Activated CD4-positive, alpha-beta T cell treated with anti-CD3 and anti-CD28 coated beads for 4 hours (primary cell): ENCODE results near the gene VPS8.
"Not testable (repeated sequence)": the region's sequence is repeated elsewhere in the genome, so short reads cannot be mapped to it uniquely, and the experiment has no call there.

ENCODE experiments used
- DNase-seq, 2 donors: peaks; one replicate each; pipeline ENCODE4 v3.0.0-alpha.2; 2020

The VPS8 gene

DNA sequence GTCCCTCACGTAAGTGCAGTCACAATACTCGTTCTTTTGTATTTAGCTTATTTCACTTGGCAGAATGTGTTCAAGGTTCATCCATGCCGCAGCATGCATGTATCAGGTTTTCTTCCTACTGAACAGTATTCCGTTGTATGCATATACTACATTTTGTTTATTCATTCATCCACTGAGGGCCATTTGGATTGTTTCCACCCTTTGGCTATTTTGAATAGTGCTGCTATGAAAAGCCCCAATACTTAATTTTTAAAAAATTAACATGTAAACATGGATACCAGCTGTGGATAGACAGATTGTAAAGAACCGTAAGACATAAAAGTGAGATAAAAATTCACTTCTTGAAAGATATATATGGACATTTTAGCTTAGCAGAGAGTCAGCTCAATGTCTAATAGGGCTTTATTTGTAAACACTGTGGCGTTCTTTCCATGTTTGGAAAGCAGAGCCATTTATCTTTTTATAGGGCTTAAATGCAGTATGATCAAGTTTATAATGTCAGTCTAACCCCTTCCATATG is 115.9 kb downstream of the VPS8 start:
- no peak for DNase-seq

DNA sequence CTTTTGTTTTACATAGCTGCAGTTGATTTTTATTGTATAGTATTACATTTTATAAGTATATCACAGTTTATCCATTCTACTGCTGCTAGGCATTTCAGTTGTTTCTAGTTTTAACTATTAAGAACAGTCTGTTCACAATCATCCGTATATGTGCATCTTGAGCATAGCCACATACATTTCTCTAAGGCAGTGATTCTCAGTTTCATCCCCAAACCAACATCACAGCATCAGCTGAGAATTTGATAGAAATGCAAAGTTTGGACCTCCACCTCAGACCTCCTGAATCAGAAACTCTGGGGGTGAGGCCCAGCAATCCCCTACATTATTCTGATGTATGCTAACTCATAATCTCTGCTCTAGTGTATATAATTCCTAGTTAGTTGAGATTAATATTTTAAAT is 120.8 kb downstream of the VPS8 start:
- no peak for DNase-seq

DNA sequence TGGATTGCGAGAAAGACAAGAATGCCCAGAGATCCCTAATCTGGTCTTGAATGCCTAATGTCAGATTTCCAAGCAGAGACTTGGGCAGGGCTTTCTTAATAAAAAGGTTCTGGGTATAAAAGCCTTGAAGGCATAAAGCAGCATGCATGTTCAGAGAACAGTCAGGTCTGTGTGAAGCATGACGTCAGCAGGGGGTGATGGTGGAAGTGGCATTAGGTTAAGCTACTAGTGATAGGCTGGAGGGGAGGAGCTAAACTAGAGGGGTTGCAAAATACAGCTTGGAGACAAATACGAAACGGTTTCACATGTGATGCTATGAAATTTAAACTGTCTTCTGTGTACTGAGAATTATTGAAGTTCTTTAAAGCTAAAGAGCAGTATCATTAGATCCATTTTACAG is 125.6 kb downstream of the VPS8 start:
- no peak for DNase-seq

DNA sequence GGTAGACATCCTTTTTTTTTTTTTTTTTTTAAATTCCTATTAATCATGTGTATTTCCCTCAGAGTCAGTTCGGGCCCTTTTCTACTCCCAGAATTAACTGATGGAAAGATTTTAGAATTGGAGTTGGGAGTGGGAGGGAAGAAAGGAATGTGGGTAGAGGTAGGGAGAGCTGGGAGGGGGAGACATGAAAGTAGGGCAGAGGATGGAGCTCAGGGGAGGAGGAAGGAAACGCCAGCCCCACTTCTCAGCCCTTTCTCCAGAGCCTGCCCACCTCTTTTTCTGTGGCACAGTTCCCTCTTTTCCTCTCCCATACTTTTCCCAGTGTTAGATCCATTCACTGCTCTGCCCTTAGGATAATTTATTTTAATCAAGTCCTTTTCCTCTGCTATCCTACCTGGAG is 129.4 kb downstream of the VPS8 start:
- no peak for DNase-seq

DNA sequence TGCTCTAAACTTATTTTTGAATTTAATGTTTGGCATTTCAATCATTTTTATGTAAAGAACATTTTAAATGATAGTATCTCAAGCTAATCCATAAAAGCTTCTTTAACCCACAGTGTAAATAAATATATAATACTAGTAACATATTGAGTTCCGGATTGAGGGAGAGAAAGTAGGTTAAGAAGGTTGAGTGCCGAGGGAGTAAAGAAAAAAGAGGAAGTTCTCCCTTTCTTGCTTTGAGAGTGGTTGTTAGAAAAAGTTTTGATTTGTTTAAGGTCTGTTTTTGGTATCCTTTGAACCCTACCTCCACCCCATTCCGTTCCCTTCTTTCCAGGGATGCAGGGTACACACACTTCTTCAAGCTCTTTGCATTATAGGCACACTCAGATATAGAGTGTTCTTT is 130.8 kb downstream of the VPS8 start:
- no peak for DNase-seq

DNA sequence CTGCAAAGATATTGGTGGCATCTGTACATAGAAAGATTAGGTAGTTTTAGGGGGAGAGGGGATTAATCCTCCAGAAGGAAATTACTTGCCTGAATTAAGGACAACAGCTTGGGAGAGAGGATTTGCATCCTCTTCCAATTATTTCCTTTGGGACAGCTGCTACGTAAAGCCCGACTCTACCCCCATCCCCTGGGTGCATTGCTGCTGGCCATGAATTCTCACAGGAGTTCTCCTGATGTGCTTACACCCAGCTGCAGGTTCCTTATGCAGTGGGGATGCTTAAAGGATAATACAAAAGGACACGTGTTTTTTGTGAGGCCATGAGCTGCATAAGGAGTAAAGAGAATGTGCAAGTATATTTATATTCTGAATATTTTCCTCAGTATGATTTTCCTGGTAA is 132.3 kb downstream of the VPS8 start:
- no peak for DNase-seq

DNA sequence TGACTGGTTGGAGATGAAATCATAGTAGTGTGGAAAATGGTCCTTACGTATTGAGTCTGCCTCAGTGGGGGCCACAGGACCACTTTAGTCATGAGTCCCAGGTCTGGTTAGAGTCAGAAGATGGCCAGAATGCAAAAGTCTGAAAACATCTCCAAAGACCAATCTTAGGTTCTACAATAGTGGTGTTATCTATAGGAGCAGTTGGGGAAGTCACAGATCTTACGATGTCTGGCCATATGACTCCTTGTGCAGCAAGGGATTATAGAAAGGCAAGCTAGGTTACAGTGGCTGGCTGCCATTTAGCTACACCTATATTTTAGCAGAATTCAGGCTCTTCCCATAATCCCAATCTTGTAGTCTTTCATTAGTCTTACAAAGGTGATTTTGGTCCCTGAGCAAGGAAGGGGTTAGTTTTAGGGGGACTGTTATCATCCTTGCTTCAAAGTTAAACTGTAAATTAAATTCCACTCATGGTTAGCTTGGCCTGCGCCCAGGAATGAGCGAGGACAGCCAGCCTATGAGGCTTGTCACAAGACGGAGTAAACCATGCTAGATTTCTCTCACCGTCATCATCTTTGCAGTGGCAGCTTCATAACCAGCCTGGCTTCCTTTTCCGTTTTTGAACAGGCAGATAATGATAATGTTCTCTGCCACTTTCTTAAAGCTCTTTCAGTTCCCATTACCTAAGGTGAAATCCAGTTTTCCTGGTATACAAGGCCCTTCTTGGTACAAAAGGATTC is 134.1 kb downstream of the VPS8 start:
- DNase-seq = no peak

DNA sequence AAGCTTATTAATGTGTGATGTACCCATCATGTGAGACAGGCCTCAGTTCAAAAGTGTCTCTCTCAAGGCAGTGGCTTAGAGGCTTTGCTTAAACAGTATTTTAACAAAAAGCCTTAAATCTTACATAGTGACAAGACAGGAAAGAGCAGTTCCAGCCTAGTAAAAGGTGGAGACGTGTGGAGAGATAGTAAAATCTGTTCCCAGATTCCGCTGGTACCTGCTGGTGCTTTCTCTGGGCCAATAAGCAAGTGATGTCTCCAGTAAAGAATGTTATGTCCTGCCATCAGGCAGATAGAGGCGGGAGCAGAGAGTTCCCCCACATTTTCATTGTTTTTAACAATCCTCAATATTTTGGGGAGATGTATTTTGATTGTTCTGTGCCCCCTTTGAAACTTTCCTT is 135.0 kb downstream of the VPS8 start:
- DNase-seq = no peak

DNA sequence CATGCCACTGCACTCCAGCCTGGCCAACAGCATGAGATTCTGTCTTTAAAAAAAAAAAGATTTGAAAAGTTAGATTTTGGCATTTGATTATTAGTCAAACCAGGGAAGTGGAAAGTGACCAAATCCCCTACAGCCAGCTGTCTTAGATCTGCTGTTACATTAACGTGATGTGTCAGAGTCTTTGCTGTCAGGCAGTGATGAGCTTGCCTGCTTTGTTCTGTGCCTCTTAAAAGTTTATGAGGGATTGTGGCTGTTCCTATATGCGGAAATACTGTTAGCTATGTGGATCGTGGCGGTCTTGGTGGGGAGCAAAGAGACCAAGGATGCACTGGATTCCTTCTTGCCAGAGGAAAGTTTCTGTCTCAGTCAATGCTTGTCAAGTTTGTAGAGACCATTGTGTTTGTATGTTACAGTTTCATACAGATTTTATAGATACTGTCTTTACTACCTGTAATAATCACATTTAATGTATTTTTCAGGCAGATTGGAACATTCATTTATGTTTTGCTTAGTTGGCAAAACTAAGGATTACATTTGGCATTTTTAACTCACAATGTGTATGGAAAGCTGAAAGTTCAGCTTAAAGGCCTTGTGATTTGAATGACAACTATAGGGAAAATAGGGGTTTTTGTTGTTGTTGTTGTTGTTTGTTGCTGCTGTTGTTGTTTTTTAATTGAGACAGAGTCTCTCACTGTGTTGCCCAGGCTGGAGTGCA is 137.4 kb downstream of the VPS8 start:
- no peak for DNase-seq

DNA sequence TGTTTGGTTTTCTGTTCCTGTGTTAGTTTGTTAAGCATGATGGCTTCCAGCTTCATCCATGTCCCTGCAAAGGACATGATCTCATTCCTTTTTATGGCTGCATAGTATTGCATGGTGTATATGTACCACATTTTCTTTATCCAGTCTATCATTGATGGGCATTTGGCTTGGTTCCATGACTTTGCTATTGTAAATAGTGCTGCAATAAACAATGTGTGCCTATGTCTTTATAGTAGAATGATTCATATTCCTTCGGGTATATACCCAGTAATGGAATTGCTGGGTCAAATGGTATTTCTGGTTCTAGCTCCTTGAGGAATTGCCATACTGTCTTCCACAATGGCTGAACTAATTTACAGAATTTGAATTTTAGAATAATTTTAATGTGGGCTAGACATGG is 138.8 kb downstream of the VPS8 start:
- DNase-seq = not testable (repeated sequence)

DNA sequence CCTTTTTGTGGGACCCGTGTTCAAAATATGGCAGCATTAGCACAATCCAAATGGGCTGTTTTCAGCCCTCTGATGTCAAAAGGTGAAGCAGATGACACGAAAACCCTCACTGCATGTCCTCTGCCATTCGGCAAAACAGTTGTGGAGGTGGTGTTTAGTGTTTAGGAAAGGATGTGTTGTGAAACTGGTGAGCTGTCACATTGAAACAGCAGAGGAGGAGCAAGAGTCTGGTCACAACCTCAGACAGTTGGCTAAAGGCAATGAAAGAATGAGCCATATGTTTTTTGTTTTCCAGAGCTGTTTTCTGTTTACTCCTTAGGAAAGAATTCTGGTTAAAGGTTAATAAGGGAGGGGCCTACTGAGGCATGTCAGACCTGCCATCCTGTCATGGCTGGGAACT is 140.7 kb downstream of the VPS8 start:
- no peak for DNase-seq

DNA sequence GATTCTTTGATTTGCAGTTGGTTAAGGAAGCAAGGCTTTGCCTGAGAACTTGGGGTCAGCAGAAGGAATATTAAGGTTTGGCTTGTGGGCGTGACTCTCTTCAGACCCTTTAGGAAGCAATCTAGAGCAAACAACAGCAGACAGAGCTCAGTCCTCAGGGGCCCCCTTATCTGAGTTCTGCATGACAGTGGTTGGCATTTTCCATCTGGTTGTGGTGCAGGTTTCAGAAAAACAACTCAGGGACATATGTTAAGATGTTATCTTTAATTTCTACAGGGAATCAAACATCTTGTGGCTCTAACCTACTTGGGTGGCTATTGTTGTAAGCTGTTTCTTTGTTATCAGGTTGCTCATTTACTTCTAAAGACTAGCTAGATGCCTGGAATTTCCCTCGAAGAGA is 141.4 kb downstream of the VPS8 start:
- DNase-seq = no peak

DNA sequence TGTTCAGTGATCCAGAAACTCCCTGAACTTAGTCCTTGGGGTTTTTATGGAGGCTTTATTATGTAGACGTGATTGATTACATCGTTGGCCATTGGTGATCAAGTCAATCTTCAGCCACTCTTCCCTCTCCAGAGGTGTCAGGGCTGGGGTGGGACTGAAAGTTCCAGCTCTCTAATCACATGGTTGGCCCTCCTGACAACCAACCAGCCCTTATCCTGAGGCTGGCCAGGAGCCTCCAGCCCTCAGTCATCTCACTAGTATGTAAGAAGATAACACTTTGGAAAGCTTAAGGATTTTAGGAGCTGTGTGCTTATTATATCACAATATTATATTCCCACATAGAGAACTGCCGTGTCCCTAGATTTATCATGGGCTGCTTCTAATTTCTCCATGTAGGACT is 142.3 kb downstream of the VPS8 start:
- DNase-seq = no peak

DNA sequence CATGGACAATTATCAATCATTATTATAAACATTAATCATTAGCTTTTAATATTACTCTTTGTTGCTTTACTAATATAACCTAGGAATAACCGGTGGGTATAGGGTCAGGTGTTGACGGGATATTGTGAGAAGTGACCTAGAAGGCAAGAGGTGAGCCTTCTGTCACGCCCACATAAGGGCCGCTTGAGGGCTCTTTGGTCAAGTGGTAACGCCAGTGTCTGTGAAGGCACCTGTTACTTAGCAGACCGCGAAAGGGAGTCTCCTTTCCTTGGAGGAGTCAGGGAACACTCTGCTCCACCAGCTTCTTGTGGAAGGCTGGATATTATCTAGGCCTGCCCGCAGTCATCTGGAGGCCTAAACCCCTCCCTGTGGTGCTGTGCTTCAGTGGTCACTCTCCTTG is 142.9 kb downstream of the VPS8 start:
- DNase-seq = not testable (repeated sequence)

DNA sequence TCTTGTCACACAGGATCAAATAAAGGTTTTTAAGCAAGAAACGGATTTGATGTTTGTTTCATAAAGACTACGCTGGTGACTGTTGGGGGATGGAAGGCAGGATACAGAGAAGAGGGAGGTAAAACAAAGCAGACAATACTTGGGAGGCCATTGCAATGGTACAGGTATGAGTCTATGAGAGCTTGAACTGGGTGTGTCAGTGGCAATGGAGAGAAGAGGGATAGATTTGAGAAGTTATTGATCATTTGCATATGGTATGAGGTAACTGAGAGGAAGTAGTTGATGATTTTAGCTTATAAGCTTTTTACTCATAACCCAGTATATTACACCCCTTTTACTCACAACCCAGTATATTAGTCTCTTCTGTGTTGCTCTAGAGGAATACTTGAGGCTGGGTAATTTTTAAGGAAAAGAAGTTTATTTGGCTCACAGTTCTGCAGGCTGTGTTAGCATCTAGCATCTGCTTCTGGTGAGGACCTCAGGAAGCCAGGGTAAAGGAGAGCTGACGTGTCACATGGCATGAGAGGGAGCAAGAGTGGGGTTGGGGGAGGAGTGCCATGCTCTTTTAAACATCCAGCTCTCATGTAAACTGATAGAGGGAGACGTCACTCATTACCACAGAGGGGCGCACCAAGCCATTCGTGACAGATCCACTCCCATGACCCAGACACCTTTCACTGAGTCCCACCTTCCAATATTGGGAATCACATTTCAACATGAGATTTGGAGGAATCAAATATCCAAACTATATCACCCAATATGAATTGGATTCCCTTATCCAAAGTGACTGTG is 153.9 kb downstream of the VPS8 start:
- no peak for DNase-seq

DNA sequence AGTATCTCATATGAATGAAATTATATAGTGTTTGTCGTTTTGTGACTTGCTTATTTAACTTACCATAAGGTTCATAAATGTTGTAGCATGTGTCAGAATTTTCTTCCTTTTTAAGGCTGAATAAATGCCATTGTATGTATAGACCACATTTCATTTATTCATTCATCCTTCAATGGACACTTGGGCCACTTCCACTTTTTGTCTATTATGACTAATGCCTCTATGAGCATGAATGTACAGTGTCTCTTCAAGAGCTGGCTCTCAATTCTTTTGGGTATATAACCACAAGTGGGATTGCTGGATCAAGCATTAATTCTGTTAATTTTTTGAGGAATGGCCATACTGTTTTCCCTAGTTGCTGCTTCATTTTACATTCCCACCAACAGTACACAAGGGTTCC is 156.1 kb downstream of the VPS8 start:
- DNase-seq = no peak

DNA sequence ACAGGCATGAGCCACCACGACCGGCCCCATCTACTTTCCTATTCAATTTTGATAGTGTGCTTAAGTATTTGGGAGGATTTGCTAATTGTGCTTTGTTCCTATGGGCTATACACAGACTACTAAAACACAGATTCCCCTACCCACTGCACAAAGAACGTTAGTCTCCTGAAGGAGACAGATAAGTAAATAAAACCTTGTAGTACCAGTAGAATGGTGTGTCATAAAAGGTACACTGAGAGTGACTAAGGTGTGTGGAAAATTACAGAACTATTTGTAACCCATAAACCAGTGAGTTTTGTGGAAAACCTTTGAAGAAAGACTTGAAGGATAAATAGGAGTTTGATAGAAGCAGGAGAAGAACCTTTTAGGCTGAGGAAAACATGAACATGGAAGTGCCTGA is 158.2 kb downstream of the VPS8 start:
- DNase-seq = no peak

DNA sequence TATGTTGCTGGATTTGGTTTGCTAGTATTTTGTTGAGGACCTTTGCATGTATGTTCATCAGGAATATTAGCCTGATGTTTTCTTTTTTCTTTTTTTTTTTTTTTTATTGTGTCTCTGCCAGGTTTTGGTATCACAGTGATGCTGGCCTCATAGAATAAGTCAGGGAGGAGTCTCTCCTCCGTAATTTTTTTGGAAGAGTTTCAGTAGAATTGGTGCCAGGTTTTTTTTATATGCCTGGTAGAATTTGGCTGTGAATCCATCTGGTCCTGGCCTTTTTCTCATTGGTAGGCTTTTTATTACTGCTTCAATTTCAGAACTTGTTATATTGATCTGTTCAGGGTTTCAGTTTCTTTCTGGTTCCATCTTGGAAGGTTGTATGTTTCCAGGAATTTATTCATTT is 165.8 kb downstream of the VPS8 start:
- no peak for DNase-seq

DNA sequence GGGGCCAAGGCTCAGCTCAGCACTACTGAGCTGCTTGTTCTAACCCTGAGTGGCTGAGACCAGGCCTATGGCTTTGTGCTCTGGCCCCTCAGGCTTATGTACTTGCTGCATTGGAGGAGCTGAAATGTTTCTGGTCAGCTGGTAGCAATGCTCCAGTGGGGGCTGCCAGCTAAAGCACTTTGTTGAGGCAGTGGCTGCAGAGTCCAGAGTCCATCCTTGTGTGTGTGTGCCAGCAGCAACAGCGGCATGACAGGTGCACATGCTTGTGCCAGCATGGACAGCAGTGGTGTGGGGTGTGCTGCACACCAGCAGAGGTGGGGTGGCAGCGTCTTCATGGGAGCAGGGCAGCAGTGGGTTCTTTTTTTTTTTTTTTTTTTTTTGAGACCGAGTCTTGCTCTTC is 169.1 kb downstream of the VPS8 start:
- no peak for DNase-seq

DNA sequence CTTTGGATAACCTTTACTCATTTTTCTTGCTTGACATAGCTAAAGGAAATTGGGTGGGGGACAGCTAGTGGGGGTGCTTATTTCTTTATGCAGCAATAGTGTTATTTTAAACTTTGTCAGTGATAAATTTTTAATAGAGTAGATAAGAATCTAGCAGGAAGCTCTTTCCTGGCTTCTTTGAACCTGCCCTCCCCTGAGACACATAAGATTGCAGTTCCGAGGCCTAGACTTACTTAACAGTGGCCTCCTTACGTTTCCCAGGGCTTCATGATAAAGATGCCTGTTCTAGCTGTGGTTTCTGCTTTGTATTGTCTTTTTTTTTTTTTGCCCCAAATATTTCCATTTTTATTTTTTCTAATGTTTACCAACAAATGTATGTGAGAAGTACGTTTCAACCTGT is 170.1 kb downstream of the VPS8 start:
- no peak for DNase-seq

DNA sequence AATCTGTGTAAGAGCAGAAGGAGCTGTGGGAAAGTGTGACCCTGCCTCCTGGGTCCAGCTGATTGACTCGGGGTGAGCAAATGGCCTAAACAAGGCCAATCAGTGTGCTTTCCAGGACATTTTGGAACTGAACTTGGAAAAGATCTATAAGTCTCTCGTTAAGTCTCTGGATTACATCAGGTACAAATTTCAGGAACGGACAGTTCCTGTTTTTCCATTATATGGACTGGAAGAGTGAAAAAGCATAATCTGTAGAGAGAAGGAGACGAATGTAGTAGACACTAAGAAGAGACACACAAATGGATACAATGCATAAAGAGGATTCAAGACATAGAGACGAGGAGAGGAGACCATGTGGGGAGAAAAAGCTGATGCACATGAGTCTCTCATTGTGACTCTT is 173.6 kb downstream of the VPS8 start:
- no peak for DNase-seq

DNA sequence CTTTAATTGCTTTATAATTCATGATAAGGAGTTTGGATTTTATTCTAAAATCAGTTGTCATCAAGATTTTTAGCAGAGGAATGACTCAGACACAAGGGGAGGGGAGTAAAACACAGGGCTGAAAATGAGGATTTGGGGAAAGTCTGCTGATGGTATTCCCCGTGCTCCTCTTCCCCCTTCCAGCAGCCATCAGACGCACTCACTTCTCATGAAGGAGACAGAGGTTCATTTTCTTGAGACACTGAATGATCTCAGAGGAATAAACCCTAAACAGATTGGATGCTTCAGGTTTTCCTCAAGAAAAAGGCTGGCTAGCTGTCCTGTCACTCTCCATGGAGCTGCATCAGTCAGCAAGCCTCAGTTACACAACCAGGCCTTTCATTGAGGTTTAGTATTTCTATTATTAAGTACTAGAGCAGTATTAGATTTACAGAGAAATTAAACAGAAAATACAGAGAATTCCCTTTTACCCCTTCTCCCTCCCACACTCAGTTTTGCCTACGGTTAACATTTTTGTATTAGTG is 174.5 kb downstream of the VPS8 start:
- DNase-seq = no peak

DNA sequence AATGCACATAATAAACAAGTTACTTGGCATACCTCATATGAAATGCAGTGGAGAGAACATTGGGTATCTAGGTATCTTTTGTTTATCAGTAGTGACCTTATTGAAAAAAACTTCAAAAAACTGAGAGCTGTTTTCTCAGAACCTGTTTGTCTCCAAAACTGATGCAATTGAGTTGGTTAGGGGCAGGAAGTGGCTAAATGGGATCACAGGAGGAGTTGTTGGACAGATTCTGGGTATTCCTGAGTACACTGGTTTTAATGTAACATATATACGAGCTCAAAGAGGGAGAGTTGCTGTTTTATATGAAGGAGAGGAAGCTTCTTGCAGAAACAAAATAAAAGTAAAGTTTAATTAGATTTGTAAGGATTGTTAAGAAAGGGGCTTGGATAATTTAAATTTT is 181.4 kb downstream of the VPS8 start:
- DNase-seq = no peak

DNA sequence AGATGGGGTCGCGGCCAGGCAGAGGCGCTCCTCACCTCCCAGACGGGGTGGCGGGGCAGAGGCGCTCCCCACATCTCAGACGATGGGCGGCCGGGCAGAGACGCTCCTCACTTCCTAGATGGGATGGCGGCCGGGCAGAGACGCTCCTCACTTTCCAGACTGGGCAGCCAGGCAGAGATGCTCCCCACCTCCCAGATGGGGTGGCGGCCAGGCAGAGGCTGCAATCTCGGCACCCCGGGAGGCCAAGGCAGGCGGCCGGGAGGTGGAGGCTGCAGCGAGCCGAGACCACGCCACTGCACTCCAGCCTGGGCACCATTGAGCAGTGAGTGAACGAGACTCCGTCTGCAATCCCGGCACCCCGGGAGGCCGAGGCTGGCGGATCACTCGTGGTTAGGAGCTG is 191.9 kb downstream of the VPS8 start:
- not testable (repeated sequence) for DNase-seq
